ENCODE results near the gene FAM3A. TPM values are rescaled to one million over a fixed set of nuclear protein-coding genes. Genes with fewer than 3 reads are reported as not detected.

Gene FAM3A
- total RNA-seq, 6 experiments from 2014 or later = 56.9 to 67.8 (median 59.4) TPM

DNA sequence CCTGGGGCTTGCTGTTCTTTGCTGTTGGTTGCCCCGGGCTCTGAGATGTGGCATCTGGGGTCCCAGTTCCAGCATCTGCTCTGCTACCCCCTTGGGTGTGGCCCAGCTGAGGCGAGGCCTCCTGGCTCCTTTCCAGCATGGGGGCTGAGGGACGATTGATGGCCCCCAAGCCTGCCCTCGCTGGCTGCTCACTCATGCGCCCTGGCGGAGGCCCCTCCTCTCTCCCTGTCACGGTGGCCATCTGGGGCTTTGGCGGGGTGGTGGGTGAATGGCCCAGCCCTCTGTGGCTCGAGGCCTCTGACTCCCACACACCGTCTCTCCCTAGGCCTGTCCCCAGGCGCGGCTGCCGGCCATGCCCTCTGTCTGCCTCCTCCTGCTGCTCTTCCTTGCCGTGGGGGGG is 56.2 kb downstream of the FAM3A start:
- no peaks in the 10 kb centered on the region for H3K9me3 Mint-ChIP-seq
- peaks cover 3% of the 10 kb centered on the region; the same call in 1 of the 2 replicates for H3K27me3 Mint-ChIP-seq (ENCODE audit: insufficient read depth)
- H3K4me3 Mint-ChIP-seq = peak overlapping the region; percentile 89
- TF ChIP-seq CTCF (IDR thresholded peaks at IDR 0.05) = no peak
- no peak overlapping the region; the same call in 1 of the 2 replicates for H3K27ac Mint-ChIP-seq
- no peak for DNase-seq
- 0 out of 2 replicates have a peak, but pooled peaks cover 5% of the 10 kb centered on the region for H3K4me1 Mint-ChIP-seq (ENCODE audit: low read depth)
- H3K36me3 Mint-ChIP-seq (ENCODE audit: low read depth) = no peaks in the 10 kb centered on the region

GRCh38 chrX:154458954-154459778 is 56.9 kb downstream of the FAM3A start:
- Mint-ChIP-seq H3K27me3 (ENCODE audit: insufficient read depth) (peaks cover 5% of the 10 kb centered on the region), H3K27ac (peak overlapping the region; percentile 59), H3K4me1 (ENCODE audit: low read depth) (0 out of 2 replicates have a peak, but pooled peaks cover 5% of the 10 kb centered on the region), H3K36me3 (ENCODE audit: low read depth) (peaks cover 6% of the 10 kb centered on the region; the same call in 1 of the 2 replicates), H3K4me3 (peak overlapping the region; percentile 89), H3K9me3 (no peaks in the 10 kb centered on the region)
- peak; percentile 23 for DNase-seq
- no peak for TF ChIP-seq CTCF (IDR thresholded peaks at IDR 0.05)

DNA sequence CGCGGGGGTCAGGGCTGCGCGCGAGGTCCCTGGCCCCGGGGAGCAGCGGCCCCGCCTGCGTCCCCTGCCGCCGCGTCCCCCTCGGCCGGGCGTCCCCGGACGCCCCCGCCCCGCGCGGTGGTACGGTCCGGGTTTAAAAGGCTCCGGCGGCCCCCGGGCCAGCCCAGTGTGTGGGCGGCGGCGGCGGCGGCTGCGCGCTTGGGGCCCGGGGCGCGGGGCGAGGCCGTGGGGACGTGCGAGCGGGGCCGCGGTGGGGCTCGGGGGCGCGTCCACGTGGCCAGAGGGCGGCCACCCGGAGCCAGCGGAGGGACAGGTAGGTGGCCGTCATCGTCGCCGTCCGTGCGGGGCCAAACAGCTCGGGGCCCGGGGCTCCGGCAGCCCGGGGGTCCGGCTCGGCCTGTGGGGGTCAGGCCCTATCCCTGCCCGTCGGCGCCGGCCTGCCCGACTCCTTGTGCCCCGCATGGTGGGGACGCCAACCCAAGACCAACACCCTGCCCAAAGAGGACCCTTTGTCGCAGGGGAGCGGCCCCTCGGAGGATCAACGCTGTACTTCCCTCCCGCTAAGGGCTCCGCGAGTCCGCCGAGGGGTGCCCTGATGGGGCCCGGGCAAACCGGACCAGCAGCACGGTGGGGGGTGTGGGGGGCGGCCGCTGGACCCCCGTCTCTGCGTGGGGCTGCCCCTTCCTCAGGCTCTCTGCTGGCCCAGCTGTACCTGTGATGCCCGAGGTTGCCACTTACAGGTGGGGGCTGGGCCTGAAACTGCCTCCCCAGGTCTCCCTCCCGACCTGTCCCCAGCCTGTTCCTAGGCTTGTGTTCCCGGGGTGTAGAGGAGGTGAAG is 57.7 kb downstream of the FAM3A start, which contains the start of gene PLXNA3:
Gene PLXNA3 (plus strand): TSS at position 166 of the 838 bp plus-strand sequence. CDS start 1,903 bp downstream, outside the sequence.
- H3K4me3 Mint-ChIP-seq = peak within 1 kb of the TSS; percentile 92
- DNase-seq = no peak

DNA sequence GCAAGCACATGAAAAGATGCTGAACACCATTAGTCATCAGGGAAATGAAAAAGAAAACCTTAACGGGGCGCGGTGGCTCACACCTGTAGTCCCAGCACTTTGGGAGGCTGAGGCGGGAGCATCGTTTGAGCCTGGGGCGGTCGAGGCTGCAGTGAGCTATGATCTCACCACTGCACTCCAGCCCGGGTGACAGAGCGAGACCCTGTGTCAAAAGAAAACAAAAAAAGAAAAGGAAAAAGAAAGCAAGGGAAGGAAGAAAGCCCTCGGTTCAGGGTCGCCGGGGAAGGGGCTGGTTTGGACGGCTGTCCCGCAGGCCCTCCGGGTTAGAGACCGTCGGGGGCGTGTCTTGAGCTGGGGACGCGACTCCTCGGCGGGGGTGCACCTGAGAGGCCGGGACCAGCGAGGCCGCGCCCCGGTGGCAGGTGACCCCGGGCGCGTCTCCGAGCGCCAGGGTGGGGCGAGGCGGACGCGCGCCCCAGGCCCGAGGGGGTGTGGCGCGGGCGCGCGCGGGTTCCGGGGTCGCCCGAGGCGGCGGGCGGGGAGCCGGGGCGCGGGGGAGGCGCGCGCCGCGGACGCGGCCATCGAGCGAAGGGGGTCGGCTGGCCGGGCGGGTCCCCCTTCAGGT is 58.4 kb downstream of the FAM3A start:
- no peak for DNase-seq
- H3K36me3 Mint-ChIP-seq (ENCODE audit: low read depth) = peaks cover 7% of the 10 kb centered on the region; the same call in 1 of the 2 replicates
- TF ChIP-seq CTCF (IDR thresholded peaks at IDR 0.05) = no peak
- peak overlapping the region; percentile 92 for H3K4me3 Mint-ChIP-seq
- H3K9me3 Mint-ChIP-seq = no peaks in the 10 kb centered on the region
- 0 out of 2 replicates have a peak, but pooled peaks cover 5% of the 10 kb centered on the region for H3K4me1 Mint-ChIP-seq (ENCODE audit: low read depth)
- peaks cover 5% of the 10 kb centered on the region for H3K27me3 Mint-ChIP-seq (ENCODE audit: insufficient read depth)
- H3K27ac Mint-ChIP-seq = peak overlapping the region; percentile 90

More for the DNA sequence above, 57.7 kb downstream of the FAM3A start, which contains the start of gene PLXNA3:
- Mint-ChIP-seq H3K9me3 (no peaks in the 10 kb centered on the region), H3K27ac (peak within 1 kb of the TSS; percentile 90), H3K4me1 (ENCODE audit: low read depth) (0 out of 2 replicates have a peak, but pooled peaks cover 5% of the 10 kb centered on the region), H3K36me3 (ENCODE audit: low read depth) (peaks cover 7% of the 10 kb centered on the region; the same call in 1 of the 2 replicates), H3K27me3 (ENCODE audit: insufficient read depth) (peaks cover 5% of the 10 kb centered on the region)
- TF ChIP-seq CTCF (IDR thresholded peaks at IDR 0.05) = no peak

Other genes with a start within 250 kb of the FAM3A start
- not detected for gene TEX28, start 221.1 kb downstream of the FAM3A start, total RNA-seq (2021; fragmentation: NEBNext Ultra II Directional; extraction: Animal tissue kit (Norgen Biotek cat#: 25700))
- not detected for gene TKTL1, start 220.4 kb downstream of the FAM3A start, total RNA-seq (2021; fragmentation: NEBNext Ultra II Directional; extraction: Animal tissue kit (Norgen Biotek cat#: 25700))
- 1,000 to 10,000 TPM; 2,260 to 2,886 (median 2,666) TPM for gene FLNA, start 141.6 kb downstream of the FAM3A start, total RNA-seq (2021; fragmentation: NEBNext Ultra II Directional; extraction: Animal tissue kit (Norgen Biotek cat#: 25700))
- gene EMD, start 136.9 kb downstream of the FAM3A start, total RNA-seq (2021; fragmentation: NEBNext Ultra II Directional; extraction: Animal tissue kit (Norgen Biotek cat#: 25700)) = 100 to 1,000 TPM in 4 of 6 experiments, 10 to 100 TPM in 2; 84.8 to 119 (median 108) TPM
- gene RPL10, start 117.9 kb downstream of the FAM3A start, total RNA-seq (2021; fragmentation: NEBNext Ultra II Directional; extraction: Animal tissue kit (Norgen Biotek cat#: 25700)) = 1,000 to 10,000 TPM; 1,764 to 1,978 (median 1,934) TPM
- gene DNASE1L1, start 107.0 kb downstream of the FAM3A start, total RNA-seq (2021; fragmentation: NEBNext Ultra II Directional; extraction: Animal tissue kit (Norgen Biotek cat#: 25700)) = 10 to 100 TPM; 74.8 to 96.3 (median 87.4) TPM
- 10 to 100 TPM; 13.0 to 17.3 (median 15.1) TPM for gene TAFAZZIN, start 104.7 kb downstream of the FAM3A start, total RNA-seq (2021; fragmentation: NEBNext Ultra II Directional; extraction: Animal tissue kit (Norgen Biotek cat#: 25700))
- gene ATP6AP1, start 87.6 kb downstream of the FAM3A start, total RNA-seq (2021; fragmentation: NEBNext Ultra II Directional; extraction: Animal tissue kit (Norgen Biotek cat#: 25700)) = 100 to 1,000 TPM; 107 to 154 (median 123) TPM
- 100 to 1,000 TPM; 144 to 154 (median 147) TPM for gene GDI1, start 79.1 kb downstream of the FAM3A start, total RNA-seq (2021; fragmentation: NEBNext Ultra II Directional; extraction: Animal tissue kit (Norgen Biotek cat#: 25700))
- gene FAM50A, start 72.1 kb downstream of the FAM3A start, total RNA-seq (2021; fragmentation: NEBNext Ultra II Directional; extraction: Animal tissue kit (Norgen Biotek cat#: 25700)) = 100 to 1,000 TPM in 1 of 6 experiments, 10 to 100 TPM in 5; 77.3 to 103 (median 86.9) TPM
- 10 to 100 TPM; 66.2 to 98.7 (median 79.8) TPM for gene PLXNA3, start 58.0 kb downstream of the FAM3A start, total RNA-seq (2021; fragmentation: NEBNext Ultra II Directional; extraction: Animal tissue kit (Norgen Biotek cat#: 25700))
- gene LAGE3, start 37.0 kb downstream of the FAM3A start, total RNA-seq (2021; fragmentation: NEBNext Ultra II Directional; extraction: Animal tissue kit (Norgen Biotek cat#: 25700)) = 10 to 100 TPM; 13.8 to 18.3 (median 17.4) TPM
- gene UBL4A, start 29.6 kb downstream of the FAM3A start, total RNA-seq (2021; fragmentation: NEBNext Ultra II Directional; extraction: Animal tissue kit (Norgen Biotek cat#: 25700)) = 10 to 100 TPM; 26.7 to 31.6 (median 29.7) TPM
- 10 to 100 TPM; 34.6 to 46.5 (median 37.7) TPM for gene SLC10A3, start 25.6 kb downstream of the FAM3A start, total RNA-seq (2021; fragmentation: NEBNext Ultra II Directional; extraction: Animal tissue kit (Norgen Biotek cat#: 25700))
- gene G6PD, start 30.6 kb upstream of the FAM3A start, total RNA-seq (2021; fragmentation: NEBNext Ultra II Directional; extraction: Animal tissue kit (Norgen Biotek cat#: 25700)) = 100 to 1,000 TPM; 119 to 226 (median 192) TPM
- 10 to 100 TPM; 32.5 to 38.9 (median 37.5) TPM for gene IKBKG, start 31.4 kb upstream of the FAM3A start, total RNA-seq (2021; fragmentation: NEBNext Ultra II Directional; extraction: Animal tissue kit (Norgen Biotek cat#: 25700))
- not detected for gene CTAG1A, start 68.9 kb upstream of the FAM3A start, total RNA-seq (2021; fragmentation: NEBNext Ultra II Directional; extraction: Animal tissue kit (Norgen Biotek cat#: 25700))
- not detected for gene CTAG1B, start 103.0 kb upstream of the FAM3A start, total RNA-seq (2021; fragmentation: NEBNext Ultra II Directional; extraction: Animal tissue kit (Norgen Biotek cat#: 25700))
- gene CTAG2, start 137.3 kb upstream of the FAM3A start, total RNA-seq (2021; fragmentation: NEBNext Ultra II Directional; extraction: Animal tissue kit (Norgen Biotek cat#: 25700)) = not detected
- gene GAB3, start 234.8 kb upstream of the FAM3A start, total RNA-seq (2021; fragmentation: NEBNext Ultra II Directional; extraction: Animal tissue kit (Norgen Biotek cat#: 25700)) = under 1 TPM; 0.05 to 0.50 (median 0.16) TPM
- 10 to 100 TPM; 44.6 to 55.5 (median 51.1) TPM for gene DKC1, start 246.6 kb upstream of the FAM3A start, total RNA-seq (2021; fragmentation: NEBNext Ultra II Directional; extraction: Animal tissue kit (Norgen Biotek cat#: 25700))

Measured in HFFc6 (cell line).